Muscle of leg (tissue), 11 donors: Measurements from ENCODE around the gene ARHGEF2. TPM values are rescaled to one million over a fixed set of nuclear protein-coding genes. Genes with fewer than 3 reads are reported as not detected.
"Not testable (repeated sequence)": the region's sequence is repeated elsewhere in the genome, so short reads cannot be mapped to it uniquely, and the experiment has no call there.

ENCODE experiments used
- DNase-seq: peaks from one replicate; pipeline ENCODE4 v3.0.0; 2013
- H3K27ac ChIP-seq: one replicate; pipeline ENCODE4 v1.5.1; 2013; ENCODE audit warnings: mild to moderate bottlenecking, low read length, control low read depth
- H3K27me3 ChIP-seq: one replicate; pipeline ENCODE4 v1.6.1; 2013; ENCODE audit warnings: low read length; ENCODE audit not compliant: control insufficient read depth, insufficient read depth
- H3K36me3 ChIP-seq: one replicate; pipeline ENCODE4 v1.6.1; 2013; ENCODE audit warnings: low read length; ENCODE audit not compliant: control insufficient read depth, insufficient read depth
- H3K4me1 ChIP-seq: one replicate; pipeline ENCODE4 v1.6.1; 2013; ENCODE audit warnings: low read length; ENCODE audit not compliant: control insufficient read depth, insufficient read depth
- H3K4me3 ChIP-seq: one replicate; pipeline ENCODE4 v1.5.1; 2013; ENCODE audit warnings: low read length, control low read depth
- H3K9me3 ChIP-seq: replicated peaks from 2 replicates; pipeline ENCODE4 v1.6.1; 2013; ENCODE audit warnings: low read depth, low read length; ENCODE audit not compliant: control insufficient read depth
- WGBS: methylation state at CpG from one replicate; pipeline ENCODE4 v1.1.5; 2013; ENCODE audit warnings: missing lambda C conversion rate; ENCODE audit not compliant: insufficient coverage; 5-methylcytosine and 5-hydroxymethylcytosine counted together
- polyA plus RNA-seq, 8 donors: library from polyadenylated mRNA; unstranded; fragments of 120-200 nt; gene quantifications; one replicate each; pipeline versions ENCODE4 v1.2.1 to v1.2.3, GENCODE V29; 2013; ENCODE audit warnings: inconsistent platforms in 1 of 8, low replicate concordance in 1 of 8; ENCODE audit not compliant: insufficient read length in 8 of 8, insufficient read depth in 1 of 8
- total RNA-seq: library from RNA; stranded (reverse); fragments of 120-200 nt; gene quantifications from one replicate; pipeline ENCODE4 v1.2.4, GENCODE V29; 2013

Gene ARHGEF2
- total and polyA plus RNA-seq, 9 donors, result 100 to 153 (median 139) TPM

DNA sequence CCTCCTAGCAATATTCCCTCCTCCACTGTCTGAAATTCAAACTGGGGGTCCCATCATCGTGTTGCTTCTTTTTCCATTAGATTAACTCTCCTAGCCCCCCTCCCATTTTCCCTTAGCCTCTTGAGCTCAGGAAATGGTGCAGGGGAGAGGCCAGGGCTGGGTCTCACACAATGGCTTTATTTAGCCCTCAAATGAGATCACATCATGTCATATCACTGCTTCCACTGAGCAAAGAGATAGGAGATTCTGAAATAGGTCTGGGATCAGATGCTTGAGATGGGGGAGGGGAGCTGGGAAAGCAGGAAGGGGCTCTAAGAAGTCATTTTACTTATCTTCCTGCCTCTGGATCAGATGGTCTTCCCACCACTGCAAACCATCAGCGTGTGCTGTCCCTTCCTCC is 17.8 kb upstream of the ARHGEF2 start:
- no peaks in the 10 kb centered on the region for H3K4me1 ChIP-seq
- no peak overlapping the region for H3K4me3 ChIP-seq
- WGBS, result no CpG with 5 or more reads among the region's 2 CpGs
- no peak for DNase-seq
- no peak overlapping the region for H3K27ac ChIP-seq
- no peaks in the 10 kb centered on the region for H3K27me3 ChIP-seq
- H3K9me3 ChIP-seq, result no peaks in the 10 kb centered on the region
- H3K36me3 ChIP-seq, result no peaks in the 10 kb centered on the region

DNA sequence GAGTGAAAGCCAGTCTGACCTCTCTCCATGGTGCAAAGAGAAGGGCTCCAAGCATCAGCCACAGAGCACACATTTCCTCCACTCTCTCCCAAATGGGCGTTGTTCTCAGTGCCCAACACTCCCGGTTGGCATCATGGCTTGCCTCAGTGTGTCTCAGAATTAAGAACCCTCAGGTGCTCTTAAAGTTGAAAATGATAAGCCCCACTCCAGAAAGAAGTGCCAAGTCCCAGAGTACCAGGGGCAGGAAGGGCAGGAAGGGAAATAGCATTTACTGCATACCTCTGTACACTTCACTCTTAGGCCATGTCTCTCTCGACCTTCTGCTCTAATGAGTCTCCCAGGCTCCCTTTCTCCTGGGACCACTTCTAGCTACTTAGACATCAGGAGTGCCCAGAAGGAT is 15.2 kb upstream of the ARHGEF2 start:
- H3K4me3 ChIP-seq, result no peak overlapping the region
- no peak for DNase-seq
- H3K27ac ChIP-seq, result no peak overlapping the region
- no peaks in the 10 kb centered on the region for H3K36me3 ChIP-seq
- H3K4me1 ChIP-seq, result peaks cover 12% of the 10 kb centered on the region
- no peaks in the 10 kb centered on the region for H3K9me3 ChIP-seq
- 60% methylated on average over 2 of the region's 3 CpGs for WGBS
- H3K27me3 ChIP-seq, result no peaks in the 10 kb centered on the region

GRCh38 chr1:155990005-155990739 is 11.8 kb upstream of the ARHGEF2 start:
- 89% methylated on average over 2 of the region's 6 CpGs for WGBS
- DNase-seq, result peak; percentile 64
- Histone ChIP-seq H3K4me3 (no peak overlapping the region), H3K27ac (no peak overlapping the region), H3K27me3 (no peaks in the 10 kb centered on the region), H3K9me3 (no peaks in the 10 kb centered on the region), H3K4me1 (peaks cover 15% of the 10 kb centered on the region), H3K36me3 (no peaks in the 10 kb centered on the region)

DNA sequence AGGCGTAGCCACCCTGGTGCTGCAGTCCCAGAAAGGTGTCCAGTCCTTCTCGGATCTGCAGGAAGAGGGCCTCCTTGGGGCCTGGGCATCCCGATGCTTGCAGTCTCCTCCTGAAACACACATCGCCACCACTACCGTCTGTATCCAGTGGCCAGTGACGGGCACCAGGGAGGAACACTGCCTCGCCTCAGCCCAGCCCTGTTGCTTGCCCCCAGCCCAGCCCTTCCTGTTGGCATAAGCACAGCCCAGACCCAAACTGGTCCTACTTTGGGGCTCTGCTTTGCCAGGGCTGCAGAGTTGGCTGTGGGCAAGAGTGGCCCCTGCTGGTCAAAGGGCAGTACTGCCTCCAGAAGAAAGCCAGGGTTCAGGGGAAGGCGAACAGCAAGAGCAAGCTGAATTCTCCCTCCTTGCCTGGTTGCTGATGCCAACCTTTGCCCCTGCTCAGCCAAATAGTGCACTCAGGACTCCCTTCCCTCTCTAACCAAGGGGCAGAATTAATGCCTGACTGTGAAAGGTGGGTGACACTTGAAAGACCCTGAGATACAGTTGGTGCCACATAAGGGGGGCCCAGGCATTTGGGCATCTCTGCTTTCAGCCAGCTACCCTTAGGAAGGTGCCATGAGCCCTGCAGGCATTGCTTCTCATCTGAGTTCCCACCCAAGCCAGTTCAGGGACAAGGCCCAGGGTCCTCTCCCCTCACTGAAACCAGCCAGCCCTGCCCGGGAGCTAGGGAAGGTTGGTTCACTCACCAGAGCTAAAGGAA is 11.1 kb upstream of the ARHGEF2 start:
- no peak overlapping the region for H3K27ac ChIP-seq
- WGBS, result 15% methylated on average over 7 of the region's 9 CpGs
- DNase-seq, result peak; percentile 81
- H3K9me3 ChIP-seq, result no peaks in the 10 kb centered on the region
- H3K36me3 ChIP-seq, result no peaks in the 10 kb centered on the region
- peaks cover 19% of the 10 kb centered on the region for H3K4me1 ChIP-seq
- no peaks in the 10 kb centered on the region for H3K27me3 ChIP-seq
- H3K4me3 ChIP-seq, result peak overlapping the region; percentile 1

GRCh38 chr1:155984903-155985645 is 6.7 kb upstream of the ARHGEF2 start:
- not testable (repeated sequence) for DNase-seq, H3K4me3 ChIP-seq, H3K27me3 ChIP-seq, H3K9me3 ChIP-seq, H3K36me3 ChIP-seq, H3K27ac ChIP-seq
- peaks cover 60% of the 10 kb centered on the region for H3K4me1 ChIP-seq
- WGBS, result 100% methylated on average over 1 of the region's 11 CpGs

DNA sequence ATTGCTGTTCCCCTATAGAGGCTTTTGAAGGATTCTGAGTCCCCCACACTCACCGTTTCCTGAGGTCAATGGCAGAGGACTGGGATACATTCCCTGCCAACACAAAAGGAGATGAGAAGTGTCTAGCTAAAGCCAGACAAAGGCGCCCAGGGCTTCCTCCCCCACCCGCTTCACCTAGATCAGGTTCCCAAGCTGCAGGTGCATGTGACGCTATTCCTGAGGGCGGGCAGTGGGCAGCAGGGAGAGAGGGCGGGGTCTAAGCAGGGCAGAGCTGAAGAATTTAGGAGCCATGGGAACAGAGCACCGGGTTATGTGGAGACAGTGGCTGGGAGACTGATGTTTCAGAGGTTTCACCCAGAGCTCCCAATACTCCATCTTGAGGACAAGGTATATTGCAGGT is 6.0 kb upstream of the ARHGEF2 start:
- no peak for DNase-seq
- no peaks in the 10 kb centered on the region for H3K9me3 ChIP-seq
- no CpG with 5 or more reads among the region's 7 CpGs for WGBS
- no peaks in the 10 kb centered on the region for H3K27me3 ChIP-seq
- no peak overlapping the region for H3K4me3 ChIP-seq
- H3K27ac ChIP-seq, result peak overlapping the region; percentile 97
- peaks cover 64% of the 10 kb centered on the region for H3K4me1 ChIP-seq
- peaks cover 2% of the 10 kb centered on the region for H3K36me3 ChIP-seq

GRCh38 chr1:155983191-155984024 is 5.1 kb upstream of the ARHGEF2 start:
- Histone ChIP-seq H3K4me3 (peak overlapping the region; percentile 40), H3K9me3 (no peaks in the 10 kb centered on the region), H3K27me3 (no peaks in the 10 kb centered on the region), H3K27ac (peak overlapping the region; percentile 97), H3K4me1 (peaks cover 65% of the 10 kb centered on the region), H3K36me3 (peaks cover 2% of the 10 kb centered on the region)
- peak; percentile 98 for DNase-seq
- WGBS, result no CpG with 5 or more reads among the region's 4 CpGs

GRCh38 chr1:155982106-155982505 is 3.8 kb upstream of the ARHGEF2 start:
- no peaks in the 10 kb centered on the region for H3K27me3 ChIP-seq
- H3K27ac ChIP-seq, result peak overlapping the region; percentile 97
- H3K4me1 ChIP-seq, result peaks cover 68% of the 10 kb centered on the region
- H3K4me3 ChIP-seq, result peak overlapping the region; percentile 40
- DNase-seq, result no peak
- H3K9me3 ChIP-seq, result no peaks in the 10 kb centered on the region
- 36% methylated on average over 5 of the region's 7 CpGs for WGBS
- peaks cover 5% of the 10 kb centered on the region for H3K36me3 ChIP-seq

DNA sequence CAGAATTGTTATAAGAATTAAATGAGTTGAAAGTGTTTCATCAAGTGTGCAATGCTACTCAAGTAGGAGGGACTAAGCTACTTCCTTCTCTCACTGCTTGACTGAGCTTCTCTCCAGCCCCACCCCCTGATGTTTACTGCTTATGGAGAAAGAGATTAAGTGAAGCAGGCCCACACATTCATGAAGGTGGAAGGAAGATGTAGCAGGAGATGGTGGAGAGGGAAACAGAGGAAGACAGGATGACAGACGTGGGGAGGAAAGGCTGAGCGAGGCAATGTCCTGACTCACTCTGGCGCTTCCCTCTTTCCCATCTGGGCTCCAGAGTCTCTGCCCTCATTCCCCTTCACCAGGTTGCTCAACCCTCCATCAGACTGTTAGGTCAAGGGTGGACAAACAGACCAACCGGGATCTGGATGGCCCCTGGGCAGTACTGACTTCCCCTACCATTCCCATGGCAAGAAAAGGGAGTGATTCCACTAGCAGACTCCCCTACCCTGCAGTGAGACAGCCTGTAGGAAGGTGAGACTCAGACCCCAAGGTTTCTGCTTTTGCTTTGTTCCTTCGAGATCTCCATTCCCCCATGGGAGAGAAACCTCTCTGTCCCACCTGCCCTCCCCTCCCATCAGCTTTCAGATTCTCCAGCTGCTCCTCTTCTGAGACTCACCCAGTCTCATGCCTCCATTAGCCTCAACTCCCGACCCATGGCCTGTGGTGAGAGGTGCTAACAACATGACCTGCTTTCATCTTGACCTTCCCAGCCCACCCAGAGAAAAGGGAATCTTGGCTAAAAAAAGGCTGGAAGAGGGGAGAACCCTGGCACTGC is 3.1 kb upstream of the ARHGEF2 start:
- H3K27me3 ChIP-seq, result no peaks in the 10 kb centered on the region
- WGBS, result no CpG with 5 or more reads among the region's 6 CpGs
- H3K27ac ChIP-seq, result peak overlapping the region; percentile 97
- peak; percentile 64 for DNase-seq
- H3K36me3 ChIP-seq, result peaks cover 7% of the 10 kb centered on the region
- H3K4me3 ChIP-seq, result peak overlapping the region; percentile 40
- H3K9me3 ChIP-seq, result no peaks in the 10 kb centered on the region
- peaks cover 74% of the 10 kb centered on the region for H3K4me1 ChIP-seq
